Mucosa of stomach (tissue), 1 donor: Measurements from ENCODE around the gene FITM2.
"Not testable (repeated sequence)": the region's sequence is repeated elsewhere in the genome, so short reads cannot be mapped to it uniquely, and the experiment has no call there.

Source experiments
- H3K27me3 ChIP-seq: one replicate; pipeline ENCODE4 v1.7.0; 2013; ENCODE audit warnings: mild to moderate bottlenecking, low read length; ENCODE audit not compliant: control insufficient read depth, insufficient read depth
- H3K36me3 ChIP-seq: one replicate; pipeline ENCODE4 v1.7.0; 2013; ENCODE audit warnings: low read length; ENCODE audit not compliant: control insufficient read depth, insufficient read depth
- H3K4me1 ChIP-seq: one replicate; pipeline ENCODE4 v1.7.0; 2013; ENCODE audit warnings: mild to moderate bottlenecking, low read length; ENCODE audit not compliant: control insufficient read depth, insufficient read depth
- H3K4me3 ChIP-seq: one replicate; pipeline ENCODE4 v1.7.0; 2013; ENCODE audit warnings: low read length
- H3K9ac ChIP-seq: one replicate; pipeline ENCODE4 v1.7.0; 2013; ENCODE audit warnings: mild to moderate bottlenecking, low read length, moderate library complexity
- H3K9me3 ChIP-seq: one replicate; pipeline ENCODE4 v1.7.0; 2013; ENCODE audit warnings: mild to moderate bottlenecking, low read length, moderate library complexity; ENCODE audit not compliant: control insufficient read depth
- donor health status: Pancreatic carcinoma.

FITM2 gene

DNA sequence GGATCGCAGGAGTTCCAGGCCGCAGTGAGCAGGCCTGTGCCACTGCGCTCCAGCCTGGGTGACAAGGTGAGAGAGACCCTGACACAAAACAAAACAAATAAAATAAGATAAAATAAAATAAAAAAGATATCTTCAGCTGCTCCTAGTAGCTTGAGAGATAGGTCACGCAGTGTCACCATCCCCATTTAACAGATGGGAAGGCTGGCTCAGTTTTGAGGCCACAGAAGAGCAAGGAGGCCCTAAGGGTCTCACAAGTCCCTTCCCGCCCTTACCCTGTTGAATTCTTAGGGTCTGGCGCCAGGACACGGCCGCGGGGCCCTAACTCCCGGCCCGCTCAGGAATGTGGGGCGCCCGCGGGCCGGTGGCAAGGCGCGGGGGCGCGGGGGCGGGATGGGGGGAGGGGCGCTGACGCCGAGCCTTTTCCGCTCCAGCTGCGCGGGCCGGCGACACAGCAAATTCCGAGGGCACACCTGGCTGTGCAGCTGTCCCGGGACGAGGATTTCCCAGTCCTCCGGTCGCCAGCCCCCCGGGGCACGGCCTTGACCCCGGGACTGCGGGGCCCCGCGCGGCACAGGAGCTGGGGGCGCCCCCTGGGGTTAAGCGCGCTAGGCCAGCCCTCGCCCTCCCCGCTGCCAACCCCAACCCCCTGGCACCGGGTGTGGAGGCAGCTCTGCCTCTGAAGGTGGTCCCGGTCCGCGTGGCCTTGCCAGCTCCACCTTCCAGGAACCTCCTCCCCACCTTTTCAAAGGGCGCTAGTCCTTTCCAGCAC, 15.6 kb upstream of the FITM2 start:
- Histone ChIP-seq H3K9ac (peak overlapping the region; percentile 57), H3K4me3 (no peak overlapping the region), H3K27me3 (peaks cover 11% of the 10 kb centered on the region), H3K36me3 (no peaks in the 10 kb centered on the region), H3K4me1 (no peaks in the 10 kb centered on the region), H3K9me3 (no peaks in the 10 kb centered on the region)

DNA sequence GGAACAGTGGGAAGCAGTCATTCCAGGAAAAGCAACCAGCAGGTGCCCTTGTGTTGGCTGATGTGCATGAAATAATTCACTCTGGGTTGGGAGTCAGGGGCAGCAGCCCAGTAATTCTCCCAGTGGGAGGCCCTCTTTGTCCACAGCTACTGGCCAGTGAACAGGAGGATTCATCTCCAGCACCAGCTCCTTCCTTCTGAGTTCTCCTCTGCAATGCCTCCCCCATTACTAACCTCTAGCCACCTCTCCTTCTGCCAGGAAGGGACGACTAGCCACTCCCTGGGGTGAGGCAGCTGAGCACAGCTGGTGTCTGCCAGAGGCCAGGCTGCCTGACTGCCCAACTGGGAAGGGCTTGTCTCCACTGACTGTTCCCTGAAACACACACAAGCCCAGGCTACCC, 13.3 kb upstream of the FITM2 start:
- peaks cover 6% of the 10 kb centered on the region for H3K27me3 ChIP-seq
- H3K4me1 ChIP-seq = no peaks in the 10 kb centered on the region
- H3K9me3 ChIP-seq = no peaks in the 10 kb centered on the region
- H3K36me3 ChIP-seq = no peaks in the 10 kb centered on the region
- no peak overlapping the region for H3K9ac ChIP-seq
- no peak overlapping the region for H3K4me3 ChIP-seq

DNA sequence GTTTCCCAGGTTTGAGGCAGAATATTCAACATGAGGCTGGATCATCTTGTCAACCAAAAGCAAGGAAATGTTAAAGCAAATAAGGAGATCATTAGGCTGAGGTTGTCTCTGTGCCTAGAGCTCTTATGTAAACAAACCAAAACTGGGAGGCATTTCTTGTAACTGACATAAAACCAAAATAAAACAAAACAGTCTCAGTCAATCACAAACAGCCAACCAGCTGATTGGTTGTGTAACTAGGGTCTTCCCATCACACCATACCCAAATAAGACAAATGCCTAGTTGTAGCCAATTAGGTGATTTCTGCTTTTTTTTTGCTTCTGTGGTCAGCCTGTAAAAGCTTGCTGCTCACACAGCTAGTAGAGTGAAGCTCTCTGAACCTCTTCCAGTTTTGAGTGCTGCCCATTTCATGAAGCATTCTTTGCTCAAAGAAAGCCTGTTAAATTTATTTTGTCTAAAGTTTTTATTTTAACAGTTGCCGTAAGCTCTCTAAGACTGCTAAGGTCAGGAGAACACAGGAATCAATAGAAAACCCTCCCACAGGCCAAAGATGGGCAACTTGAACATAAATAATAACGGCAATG, 8.9 kb upstream of the FITM2 start:
- H3K36me3 ChIP-seq = no peaks in the 10 kb centered on the region
- no peaks in the 10 kb centered on the region for H3K4me1 ChIP-seq
- no peaks in the 10 kb centered on the region for H3K9me3 ChIP-seq

DNA sequence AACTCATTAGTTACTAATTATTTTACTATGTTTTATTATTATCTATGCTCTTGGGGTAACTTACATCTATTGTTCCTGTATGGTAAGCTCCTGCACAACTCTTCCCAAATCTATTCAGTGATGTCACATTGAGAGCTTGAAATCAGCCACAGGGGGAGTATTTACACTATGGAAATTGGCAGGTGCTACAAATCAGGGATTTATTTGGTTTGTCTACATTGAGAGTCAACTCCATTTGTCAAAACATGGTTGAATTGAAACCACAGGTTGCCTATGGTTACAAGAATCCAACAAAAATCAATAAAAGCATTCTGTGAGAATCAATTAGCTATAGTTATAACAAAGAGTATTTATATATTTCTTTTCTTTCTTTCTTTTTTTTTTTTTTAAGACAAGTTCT, 3.9 kb upstream of the FITM2 start:
- H3K9me3 ChIP-seq = no peaks in the 10 kb centered on the region
- H3K36me3 ChIP-seq = no peaks in the 10 kb centered on the region
- no peaks in the 10 kb centered on the region for H3K27me3 ChIP-seq
- no peak overlapping the region for H3K9ac ChIP-seq
- H3K4me3 ChIP-seq = no peak overlapping the region
- H3K4me1 ChIP-seq = peaks cover 7% of the 10 kb centered on the region

More for the DNA sequence above, 8.9 kb upstream of the FITM2 start:
- Histone ChIP-seq H3K27me3 (no peaks in the 10 kb centered on the region), H3K4me3 (no peak overlapping the region), H3K9ac (no peak overlapping the region)

DNA sequence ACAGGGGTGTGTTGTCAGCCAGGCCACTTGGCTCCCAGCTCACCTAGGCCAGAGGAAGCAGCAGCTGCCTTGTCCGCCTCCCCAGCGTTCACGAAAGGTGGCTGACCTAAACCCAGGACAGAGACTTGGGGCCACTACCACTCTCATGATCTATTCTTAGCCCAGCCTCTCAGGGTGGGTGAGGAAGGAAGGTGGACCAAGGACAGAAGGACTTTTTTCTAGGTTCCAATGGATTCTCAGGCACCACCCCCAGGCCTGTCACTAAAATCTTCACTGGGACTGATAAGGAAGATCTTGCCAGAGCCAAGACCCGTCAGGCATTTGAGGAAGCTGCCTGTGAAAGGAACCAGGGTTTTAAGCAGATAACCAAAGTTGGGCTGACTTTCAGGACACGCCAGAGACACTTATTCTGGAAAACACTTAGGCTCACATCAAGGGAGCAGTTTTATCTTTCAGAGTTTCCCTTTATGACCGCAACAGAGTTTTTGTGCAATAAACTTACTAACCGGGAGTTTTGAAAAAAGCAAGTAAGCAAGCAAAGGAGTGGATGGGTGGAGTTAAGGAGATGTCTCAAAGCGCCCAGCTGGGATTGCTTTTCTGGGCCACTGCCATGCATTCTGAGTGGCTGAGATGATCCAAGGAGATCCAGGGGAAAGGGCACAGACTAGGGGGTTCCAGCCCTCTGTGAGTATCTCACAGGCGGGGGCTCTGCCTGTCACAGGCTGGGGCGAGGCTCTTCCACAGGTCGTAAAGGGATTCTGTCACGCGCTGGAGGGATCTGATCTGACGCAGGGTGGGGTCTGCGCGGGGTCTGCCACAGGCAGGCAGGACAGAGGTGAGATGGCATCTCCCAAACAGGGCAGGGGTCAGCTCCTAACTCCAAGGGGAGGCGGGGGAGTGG, 989 bp downstream of the FITM2 start:
- Histone ChIP-seq H3K9me3 (no peaks in the 10 kb centered on the region), H3K4me3 (peak overlapping the region; percentile 98), H3K9ac (peak overlapping the region; percentile 80), H3K4me1 (peaks cover 8% of the 10 kb centered on the region), H3K27me3 (no peaks in the 10 kb centered on the region), H3K36me3 (no peaks in the 10 kb centered on the region)

DNA sequence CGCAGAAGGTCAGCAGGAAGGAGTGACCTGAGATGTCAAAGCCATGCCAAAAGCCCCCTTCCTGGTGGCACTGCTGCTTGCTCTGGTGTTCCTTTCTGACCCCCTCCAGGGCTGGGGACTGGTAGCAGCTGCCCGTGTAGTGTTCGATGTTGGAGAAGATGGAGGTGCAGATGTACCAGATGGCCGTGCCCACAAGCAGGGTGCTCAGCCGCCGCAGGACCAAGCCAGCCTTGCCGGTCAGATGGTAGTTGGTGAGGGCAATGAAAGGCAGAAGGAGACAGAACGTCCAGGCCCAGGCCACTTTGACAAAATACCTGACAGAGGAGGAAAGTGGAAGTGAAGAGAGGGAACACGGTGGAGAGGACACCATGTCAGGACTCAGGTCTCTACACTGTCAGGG, 4.1 kb downstream of the FITM2 start:
- Histone ChIP-seq H3K9ac (no peak overlapping the region), H3K36me3 (no peaks in the 10 kb centered on the region), H3K4me3 (no peak overlapping the region), H3K27me3 (no peaks in the 10 kb centered on the region), H3K4me1 (peaks cover 21% of the 10 kb centered on the region), H3K9me3 (no peaks in the 10 kb centered on the region)

DNA sequence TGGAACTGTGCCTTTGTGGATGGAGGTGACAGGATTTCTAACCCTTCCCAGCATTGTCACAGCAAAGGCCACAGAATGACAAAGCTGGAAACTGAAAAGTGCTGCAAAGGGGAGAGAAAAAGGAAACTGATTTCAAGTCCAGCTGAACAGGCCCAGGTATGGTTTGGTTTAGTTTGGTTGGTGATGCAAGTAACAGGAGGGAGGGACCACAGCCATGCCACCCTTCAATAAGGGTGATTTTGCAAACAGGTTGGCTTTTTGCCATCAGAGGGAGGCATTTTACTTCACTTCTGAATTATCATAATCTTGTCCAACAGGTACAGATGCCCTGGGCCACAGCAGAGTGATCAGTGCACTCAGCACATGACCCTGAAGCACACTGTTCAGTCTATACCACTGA, 6.6 kb downstream of the FITM2 start:
- Histone ChIP-seq H3K4me3 (no peak overlapping the region), H3K36me3 (no peaks in the 10 kb centered on the region), H3K9me3 (no peaks in the 10 kb centered on the region), H3K4me1 (peaks cover 15% of the 10 kb centered on the region), H3K9ac (no peak overlapping the region), H3K27me3 (no peaks in the 10 kb centered on the region)

DNA sequence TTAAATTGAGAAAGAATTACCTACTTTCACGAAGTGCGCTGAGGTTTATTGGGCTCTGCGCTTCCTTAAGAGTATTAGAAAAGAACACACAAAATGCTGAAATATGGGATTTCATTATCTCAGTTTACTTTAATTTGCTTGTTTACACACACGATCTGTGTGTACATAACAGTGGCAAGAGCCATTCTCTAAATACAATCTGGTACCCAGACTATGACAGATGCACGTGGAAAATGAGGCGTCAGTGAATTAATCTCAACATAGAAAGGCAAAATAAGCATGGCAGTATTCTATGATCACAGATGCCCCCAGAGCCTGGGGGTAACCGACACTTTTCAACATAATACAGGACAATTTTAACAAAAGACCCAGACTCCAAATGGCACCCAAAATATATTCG, 8.3 kb downstream of the FITM2 start:
- Histone ChIP-seq H3K9me3 (no peaks in the 10 kb centered on the region), H3K4me1 (peaks cover 15% of the 10 kb centered on the region), H3K9ac (no peak overlapping the region), H3K36me3 (no peaks in the 10 kb centered on the region), H3K27me3 (no peaks in the 10 kb centered on the region), H3K4me3 (no peak overlapping the region)

DNA sequence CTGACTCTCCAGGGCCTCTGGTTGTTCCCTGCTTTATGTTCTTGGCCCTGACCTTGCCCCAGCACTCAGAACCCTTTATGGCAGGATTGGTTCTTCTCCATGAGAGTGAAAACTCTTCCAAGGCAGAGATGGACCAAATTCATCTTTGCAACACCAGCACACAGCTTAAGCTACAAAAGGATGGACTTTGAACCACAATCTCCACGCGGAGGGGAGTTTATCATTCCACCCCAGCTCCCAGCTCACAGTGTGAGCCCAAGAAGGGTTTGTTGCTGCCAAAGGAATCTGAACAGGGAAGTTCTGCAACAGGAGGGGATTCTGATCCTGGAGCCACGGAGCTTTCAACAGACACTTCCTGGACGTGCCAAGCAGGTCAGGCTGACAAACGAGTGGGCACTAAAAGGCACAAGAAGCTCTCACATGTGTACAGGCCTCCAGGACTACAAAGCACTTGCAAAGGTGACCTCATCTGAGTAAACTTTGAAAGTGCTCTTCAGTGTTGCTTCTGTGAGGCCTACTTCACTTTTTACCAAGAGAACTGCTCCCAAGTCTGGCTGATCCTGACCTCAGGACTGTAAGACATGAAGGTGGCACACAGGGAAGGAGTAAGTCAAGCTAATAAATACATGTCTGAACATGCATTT, 8.9 kb downstream of the FITM2 start:
- H3K9me3 ChIP-seq = no peaks in the 10 kb centered on the region
- H3K4me1 ChIP-seq = peaks cover 15% of the 10 kb centered on the region
- no peaks in the 10 kb centered on the region for H3K36me3 ChIP-seq
- no peak overlapping the region for H3K4me3 ChIP-seq
- H3K27me3 ChIP-seq = no peaks in the 10 kb centered on the region
- H3K9ac ChIP-seq = peak overlapping the region; percentile 7

DNA sequence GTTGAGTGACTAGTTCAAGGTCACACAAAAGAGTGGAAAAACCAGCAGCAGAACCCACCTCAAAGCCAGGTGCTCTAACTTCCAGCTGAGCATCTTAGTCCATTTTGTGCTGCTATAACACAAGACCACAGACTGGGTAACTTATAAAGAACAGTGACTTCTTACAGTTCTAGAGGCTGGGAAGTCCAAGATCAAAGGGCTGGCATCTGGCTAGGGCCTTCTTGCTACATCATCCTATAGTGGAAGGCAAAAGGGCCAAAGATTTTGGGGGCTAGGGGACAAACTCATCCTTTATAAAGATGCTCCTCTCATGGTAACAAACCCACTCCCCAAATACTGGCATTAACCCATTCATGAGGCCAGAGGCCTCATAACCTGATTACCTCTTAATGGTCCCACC, 9.7 kb downstream of the FITM2 start:
- H3K9ac ChIP-seq = no peak overlapping the region
- H3K9me3 ChIP-seq = no peaks in the 10 kb centered on the region
- no peak overlapping the region for H3K4me3 ChIP-seq
- no peaks in the 10 kb centered on the region for H3K36me3 ChIP-seq
- peaks cover 15% of the 10 kb centered on the region for H3K4me1 ChIP-seq
- no peaks in the 10 kb centered on the region for H3K27me3 ChIP-seq

DNA sequence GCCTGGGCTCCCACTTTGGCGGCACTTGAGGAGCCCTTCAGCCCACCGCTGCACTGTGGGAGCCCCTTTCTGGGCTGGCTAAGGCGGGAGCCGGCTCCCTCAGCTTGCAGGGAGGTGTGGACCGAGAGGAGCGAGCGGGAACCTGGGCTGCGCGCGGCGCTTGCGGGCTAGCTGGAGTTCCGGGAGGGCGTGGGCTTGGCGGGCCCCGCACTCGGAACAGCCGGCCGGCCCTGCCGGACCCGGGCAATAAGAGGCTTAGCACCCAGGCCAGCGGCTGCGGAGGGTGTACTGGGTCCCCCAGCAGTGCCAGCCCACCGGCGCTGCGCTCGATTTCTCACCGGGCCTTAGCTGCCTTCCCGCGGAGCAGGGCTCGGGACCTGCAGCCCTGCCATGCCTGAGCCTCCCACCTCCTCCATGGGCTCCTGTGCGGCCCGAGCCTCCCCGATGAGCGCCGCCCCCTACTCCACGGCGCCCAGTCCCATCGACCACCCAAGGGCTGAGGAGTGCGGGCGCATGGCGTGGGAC, 11.9 kb downstream of the FITM2 start:
- H3K4me3 ChIP-seq, H3K36me3 ChIP-seq: not testable (repeated sequence)
- peaks cover 15% of the 10 kb centered on the region for H3K4me1 ChIP-seq

More for the DNA sequence above, 11.9 kb downstream of the FITM2 start:
- not testable (repeated sequence) for H3K9me3 ChIP-seq, H3K27me3 ChIP-seq, H3K9ac ChIP-seq
